Measurements from ENCODE around the gene CHRM2.

The CHRM2 gene

DNA sequence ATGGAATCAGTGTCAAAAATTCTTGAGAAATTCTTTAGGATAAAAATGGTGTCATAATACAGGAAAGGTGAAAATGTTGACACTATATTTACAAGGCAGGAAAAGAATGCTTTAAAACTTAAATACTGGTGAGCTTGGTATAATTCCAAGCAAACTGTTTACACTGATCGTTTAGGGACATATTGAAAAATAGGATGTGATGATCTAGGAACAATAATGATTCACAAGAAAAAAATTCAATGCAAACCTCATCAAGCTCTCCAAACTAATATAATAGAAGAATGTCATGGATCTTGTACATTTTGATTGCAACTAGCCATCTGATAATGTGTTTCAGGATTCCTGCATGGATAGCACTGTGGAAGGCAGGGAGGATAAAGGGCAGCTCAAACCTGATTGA lies 98.4 kb downstream of the CHRM2 start:
- DNase-seq = no peak

DNA sequence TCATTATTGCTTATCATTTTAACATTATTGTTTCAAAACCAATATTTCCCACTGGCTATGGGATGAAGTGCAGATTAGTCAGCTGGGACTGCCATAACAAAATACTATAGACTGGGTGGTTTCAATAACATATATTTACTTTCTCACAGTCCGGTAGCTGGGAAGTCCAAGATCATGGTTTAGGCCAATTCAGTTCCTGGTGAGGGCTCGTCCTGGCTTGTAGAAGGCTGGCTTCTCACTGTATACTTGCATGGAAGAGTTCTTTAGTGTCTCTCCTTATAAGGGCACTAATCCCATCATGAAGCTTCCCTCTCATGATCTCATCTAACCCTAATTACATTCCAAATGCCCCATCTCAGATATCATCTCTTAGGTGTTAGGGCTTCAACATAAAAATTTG lies 101.3 kb downstream of the CHRM2 start:
- no peak for DNase-seq

DNA sequence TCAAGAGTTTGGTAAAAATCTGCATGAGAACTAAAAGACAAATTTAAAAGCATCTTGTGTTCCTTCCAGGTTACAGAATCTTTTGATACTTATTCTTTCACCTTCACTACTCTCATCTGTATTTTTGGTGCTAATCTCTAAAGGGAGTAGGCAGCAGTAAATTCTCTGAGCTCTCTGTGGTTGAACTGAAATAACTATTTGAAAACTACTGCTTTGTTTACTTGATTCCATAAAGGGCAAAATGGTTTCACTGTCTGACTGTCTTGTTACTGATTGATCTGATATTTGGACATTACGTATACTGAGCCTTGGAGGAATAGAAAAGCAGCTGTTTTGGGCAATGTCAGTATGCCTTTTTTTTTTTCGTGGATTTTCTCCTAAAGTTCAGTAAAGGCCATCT lies 103.3 kb downstream of the CHRM2 start:
- DNase-seq = no peak

DNA sequence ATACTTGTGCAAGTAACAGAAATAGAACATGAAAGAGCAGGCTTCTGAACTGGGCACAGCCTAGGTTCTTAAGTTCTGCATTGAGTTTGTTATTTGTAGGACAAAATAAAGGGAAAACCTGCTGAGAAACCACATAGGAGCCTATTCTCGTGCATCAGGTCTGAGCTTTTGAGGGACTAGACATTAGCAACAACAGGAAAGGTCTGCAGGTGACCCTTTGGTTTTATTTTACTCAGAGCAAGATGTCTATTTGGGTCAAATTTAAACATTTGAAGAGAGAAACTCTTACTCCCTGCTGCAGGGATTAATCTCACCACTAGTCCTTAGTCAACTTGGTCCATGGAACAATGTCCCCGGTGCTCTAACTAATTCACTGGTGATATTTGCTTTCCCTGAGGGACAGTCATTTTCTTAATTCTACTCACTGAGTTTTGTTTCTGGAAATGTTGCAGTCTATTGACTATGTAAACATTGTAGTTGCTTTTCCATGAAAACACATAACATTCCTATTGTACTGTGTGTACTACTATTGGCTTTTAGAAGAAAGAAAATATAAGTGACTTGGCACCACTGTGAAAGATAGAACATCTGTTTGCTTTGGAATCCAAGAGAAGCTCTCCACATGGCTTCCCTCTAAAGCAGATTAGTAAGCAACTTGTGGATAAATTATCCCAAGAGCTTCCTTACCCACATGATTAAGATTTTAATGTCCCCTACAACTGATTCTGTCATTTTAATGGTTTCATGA lies 108.2 kb downstream of the CHRM2 start:
- DNase-seq = no peak

DNA sequence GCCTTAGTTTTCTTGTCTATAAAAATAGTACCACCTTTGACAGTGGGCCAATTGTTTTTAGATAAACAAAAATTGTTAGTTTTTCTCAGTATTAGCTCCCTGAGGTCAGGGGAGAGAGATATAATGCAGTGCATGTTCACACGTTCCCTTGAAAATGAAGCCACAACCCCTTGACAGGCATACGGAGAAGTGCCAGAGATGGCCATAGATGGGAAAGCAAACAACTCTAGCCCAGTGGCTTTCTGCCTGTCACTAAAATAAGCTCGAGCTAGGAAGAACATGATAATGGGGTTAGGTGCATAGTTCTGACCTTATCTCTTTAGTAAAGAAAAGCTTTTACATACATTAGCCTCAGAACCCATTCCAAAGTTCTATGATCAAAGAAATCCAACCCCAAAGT lies 124.9 kb downstream of the CHRM2 start:
- no peak for DNase-seq

DNA sequence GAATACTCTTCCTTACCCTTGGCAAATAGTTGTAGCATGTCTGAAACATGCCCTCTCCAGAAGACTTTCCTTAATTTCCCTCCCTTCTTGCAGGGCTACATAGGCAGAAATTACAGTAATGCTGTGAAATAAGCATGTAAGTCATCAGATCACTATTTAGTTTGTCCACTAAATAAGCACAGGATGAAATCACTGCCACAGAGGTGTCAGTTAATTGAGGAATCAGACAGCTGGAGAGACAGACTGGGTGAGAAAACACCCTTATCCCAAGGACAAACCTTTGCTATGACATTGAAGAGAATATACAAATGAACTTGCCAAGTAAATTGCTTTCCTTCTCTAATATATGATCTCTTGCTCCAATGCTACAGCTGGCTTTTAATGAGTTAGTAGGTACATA lies 129.3 kb downstream of the CHRM2 start:
- no peak for DNase-seq

DNA sequence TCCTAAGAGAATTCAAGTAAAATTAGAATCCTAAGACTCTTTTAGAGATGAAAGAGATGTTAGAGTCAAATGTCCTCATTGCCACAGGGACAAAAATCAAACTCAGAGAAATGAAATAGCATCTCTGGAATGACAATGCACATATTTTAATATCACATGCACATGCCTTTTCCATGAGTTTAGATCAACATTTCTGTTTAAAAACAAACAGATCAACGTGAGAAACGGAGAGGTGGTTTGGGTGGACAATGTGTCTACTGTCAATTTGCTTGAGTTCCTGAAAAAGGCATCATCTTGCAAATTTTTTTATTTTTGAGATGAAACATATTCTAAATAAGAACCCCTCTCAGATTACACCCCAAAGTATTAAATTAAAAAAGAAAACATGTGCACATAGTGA lies 130.0 kb downstream of the CHRM2 start:
- DNase-seq = no peak

DNA sequence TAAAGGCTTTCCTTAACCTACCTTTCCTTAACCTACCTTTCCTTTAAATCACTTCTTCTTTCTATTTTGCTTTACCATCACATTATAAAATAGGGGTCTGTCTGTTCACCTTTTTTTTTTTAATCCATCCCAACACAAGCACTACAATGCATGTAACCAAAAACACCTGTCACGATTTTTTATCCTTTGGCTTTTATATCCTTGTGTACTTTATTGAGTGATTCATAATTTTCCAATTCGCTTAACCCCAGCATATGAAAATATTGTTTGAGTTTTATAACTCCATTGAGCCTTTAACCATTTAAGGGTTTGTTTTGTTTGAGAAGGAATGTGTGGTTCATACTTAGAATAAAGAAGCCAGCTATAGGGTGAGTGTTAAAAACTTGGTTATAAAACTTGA lies 132.2 kb downstream of the CHRM2 start:
- DNase-seq = no peak

DNA sequence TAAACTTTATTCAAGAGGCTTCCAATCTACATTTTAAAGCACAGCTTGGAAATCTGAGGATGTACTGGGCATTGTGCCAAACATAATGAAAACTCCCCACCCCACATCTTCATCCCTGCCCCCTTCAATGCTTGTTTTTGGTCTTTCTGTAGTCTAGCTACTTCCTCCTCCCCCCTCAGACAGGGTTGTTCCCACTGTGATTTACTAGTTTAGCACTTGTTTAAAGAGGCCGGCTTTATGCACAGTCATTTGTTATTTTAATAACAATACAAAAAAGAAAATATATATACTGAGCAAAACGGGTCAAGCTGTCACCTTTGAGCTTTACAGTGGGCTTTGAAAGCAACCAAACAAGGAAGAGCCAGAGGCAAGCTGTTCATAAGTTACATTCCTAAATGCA lies 132.6 kb downstream of the CHRM2 start:
- no peak for DNase-seq

DNA sequence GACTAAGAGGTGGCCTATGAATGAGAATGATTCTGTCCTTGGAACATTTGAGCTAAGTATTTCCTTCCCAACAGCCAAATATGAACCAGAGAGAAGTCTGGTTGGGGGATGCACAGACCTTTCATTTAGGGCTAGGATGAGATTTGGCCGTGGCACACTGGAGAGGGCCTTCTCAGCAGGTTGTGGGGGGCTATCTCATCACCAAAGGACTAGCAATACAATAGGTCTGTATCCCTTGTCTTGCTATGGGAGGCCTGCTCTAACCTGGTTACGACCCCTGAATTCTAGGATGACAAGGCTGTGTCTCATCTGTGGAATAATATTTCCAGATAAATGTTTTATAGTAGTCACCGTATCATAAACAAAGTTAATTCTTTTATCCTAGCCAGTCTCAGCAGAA lies 133.0 kb downstream of the CHRM2 start:
- DNase-seq = no peak

DNA sequence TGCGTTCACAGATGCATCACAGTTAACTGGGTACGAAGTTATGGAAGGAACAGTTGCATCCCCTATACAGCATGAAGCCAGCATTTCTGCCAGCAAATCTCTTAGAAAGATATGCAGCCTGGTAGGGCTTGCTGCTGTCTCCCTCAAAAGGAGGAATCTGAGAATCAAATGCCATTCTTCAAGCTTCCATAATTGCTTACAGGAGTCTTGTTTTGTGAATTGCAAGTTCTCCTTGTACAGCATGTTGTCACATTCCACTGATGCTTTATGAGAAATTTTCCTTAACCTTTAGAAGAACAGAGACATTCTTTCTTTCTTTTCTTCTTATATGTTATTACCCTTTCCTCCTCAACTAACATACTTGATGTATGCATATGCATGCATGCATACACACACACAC lies 134.6 kb downstream of the CHRM2 start:
- DNase-seq = no peak

DNA sequence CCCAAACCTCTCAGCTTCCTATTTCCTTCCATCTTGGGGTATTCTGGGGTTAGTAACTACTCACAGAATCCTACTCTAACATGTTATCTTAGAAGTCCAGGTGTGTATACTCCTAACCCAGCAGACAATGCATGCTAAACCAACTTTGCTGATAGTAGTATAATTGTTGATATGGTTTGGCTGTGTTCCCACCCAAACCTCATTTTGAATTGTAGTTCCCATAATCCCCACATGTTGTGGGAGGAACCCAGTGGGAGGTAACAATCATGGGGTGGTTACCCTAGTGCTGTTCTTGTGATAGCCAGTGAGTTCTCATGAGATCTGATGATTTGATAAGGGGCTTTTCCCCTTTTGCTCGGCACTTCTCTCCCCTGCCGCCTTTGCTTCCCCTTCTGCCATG lies 135.1 kb downstream of the CHRM2 start:
- no peak for DNase-seq

DNA sequence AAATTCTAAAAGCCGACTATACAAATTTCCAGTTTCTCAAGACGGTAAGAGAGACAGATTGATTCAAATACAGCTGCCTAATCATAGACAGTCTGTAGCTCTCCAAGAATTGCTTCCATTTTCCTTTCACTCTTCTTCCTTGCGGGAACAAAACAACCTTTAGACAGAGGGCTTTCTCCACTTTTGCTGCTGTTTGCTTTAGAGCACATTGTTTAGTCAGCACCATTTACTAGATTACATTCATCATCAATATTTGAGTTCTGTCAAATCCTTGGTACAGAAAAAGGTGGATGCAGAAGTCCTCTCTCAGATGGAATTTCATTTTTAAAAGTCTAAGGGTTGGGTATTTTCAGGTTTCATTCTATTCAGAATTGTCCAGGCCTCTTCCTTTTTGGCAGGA lies 137.4 kb downstream of the CHRM2 start:
- no peak for DNase-seq

DNA sequence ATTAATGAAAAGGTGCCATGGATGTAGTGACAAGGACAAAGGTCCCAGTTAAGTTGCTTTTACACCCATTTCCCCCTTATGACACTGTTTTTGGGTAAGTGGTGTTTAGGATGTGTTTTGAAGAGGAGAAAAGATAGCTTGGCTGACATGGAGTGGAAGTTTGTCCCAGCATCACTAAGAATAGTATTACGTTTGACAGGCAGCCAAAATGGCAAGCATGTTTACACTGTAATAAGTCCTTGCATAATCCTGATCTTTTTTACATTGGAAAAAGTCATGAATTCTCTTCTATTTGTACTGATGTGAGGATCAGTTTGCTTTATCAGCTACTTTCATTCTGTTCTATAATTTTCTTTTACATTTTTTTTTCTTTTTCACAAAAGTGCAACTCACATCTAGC lies 137.8 kb downstream of the CHRM2 start:
- DNase-seq = no peak

DNA sequence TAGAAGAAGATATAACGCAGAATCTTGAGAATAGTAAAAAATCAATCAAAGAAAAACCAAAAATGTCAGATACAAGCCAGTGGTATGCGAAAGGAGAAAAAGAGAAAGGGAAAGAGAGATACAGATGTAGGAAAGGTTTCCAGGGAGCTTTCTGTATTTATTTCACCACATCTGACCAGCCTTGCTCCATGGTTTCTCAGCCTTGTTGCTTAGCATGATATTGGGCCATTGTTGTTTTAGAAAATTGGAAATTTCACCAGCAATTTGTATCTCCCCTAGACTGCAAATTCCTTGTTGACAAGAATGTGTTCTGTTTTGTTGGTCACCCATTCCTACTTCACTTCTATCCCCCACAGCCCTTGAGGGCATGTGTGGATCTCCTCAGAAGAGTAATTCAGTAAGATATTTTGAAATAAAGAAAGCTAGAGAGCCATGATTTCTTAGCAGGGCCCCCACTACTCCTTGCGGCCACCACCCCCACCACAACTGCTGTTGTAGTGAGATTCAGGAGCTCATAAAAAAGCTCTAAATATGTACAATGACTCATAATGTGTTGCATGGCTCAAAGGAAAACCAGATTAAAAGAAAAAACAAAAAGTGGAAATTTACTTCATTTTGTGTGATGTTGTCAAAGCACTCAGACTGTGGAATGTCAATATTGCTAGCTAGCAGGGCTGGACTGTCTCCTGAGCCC lies 138.7 kb downstream of the CHRM2 start:
- no peak for DNase-seq

DNA sequence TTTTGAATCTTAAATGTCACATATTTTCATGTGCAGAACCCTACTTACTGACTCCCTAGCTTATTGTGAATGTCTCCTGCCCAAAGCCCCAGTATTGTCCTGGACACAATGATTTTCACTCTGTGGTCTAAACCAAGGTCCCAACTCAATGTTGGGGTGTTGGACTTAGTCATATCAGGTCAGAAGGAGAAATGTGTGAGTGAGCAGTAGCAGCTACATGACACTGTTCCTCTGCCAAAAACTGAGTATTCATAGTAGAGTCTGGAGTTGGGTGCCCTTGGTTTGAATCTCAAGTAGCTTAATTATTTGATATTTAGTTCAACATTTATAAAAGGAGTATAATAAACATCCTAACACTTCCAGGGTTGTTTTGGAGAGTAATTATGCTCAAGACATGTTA lies 141.0 kb downstream of the CHRM2 start:
- DNase-seq = no peak

DNA sequence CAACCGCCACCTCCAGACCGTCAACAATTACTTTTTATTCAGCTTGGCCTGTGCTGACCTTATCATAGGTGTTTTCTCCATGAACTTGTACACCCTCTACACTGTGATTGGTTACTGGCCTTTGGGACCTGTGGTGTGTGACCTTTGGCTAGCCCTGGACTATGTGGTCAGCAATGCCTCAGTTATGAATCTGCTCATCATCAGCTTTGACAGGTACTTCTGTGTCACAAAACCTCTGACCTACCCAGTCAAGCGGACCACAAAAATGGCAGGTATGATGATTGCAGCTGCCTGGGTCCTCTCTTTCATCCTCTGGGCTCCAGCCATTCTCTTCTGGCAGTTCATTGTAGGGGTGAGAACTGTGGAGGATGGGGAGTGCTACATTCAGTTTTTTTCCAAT lies 146.6 kb downstream of the CHRM2 start:
- no peak for DNase-seq

DNA sequence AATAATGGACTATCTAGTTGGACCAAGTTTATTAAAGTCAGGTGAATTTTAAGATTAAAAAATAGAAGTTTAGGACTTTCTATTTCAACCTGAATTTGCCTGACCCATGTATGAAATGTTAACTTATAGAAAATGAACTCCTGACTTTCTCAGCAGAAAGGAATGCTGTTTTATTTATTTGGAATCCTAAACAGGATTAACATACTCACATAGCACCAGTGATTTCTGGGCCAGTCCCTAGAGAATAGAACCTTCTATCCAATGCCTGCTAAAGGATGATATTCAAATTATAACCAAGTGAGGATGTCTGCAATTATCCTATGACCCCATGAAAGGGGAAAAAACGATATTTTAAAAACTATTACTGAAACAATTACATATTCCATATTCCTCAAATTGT lies 148.8 kb downstream of the CHRM2 start:
- DNase-seq = no peak

DNA sequence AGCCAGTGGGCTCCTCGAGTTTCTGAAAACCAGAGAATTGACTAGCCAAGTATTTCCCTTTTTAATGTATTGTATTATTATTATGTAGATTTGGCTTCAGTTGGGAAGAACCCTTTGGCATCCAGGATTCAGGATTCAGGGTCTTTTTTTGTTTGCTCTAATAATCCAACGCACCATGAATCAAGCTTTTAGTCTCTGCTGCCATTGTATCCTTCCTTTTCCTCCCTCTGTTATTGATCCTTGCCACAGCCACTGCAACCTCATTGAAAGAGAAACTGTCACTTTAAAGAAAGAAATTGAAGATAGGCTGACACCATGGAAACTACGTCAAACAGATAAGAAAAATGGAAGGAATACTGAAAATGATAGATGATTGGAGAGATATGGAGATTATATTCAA lies 150.0 kb downstream of the CHRM2 start:
- no peak for DNase-seq

DNA sequence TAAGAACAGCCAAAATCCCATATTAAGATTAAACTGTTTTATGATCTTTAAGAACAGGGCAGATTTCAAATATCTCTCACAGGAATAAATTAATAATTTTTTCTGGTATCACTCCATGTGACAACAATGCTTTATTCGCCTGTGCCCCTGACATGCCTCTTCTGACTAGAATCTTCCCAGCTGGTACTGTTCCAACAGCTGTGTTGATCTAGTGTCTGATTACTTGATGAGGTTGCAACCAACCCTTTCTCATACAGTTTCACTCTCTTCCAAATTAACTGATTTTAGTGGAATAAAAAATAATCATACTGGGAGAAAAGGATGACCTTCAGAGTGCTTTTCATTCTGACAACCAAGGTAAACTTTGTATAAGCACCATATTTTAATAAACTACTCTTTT lies 151.9 kb downstream of the CHRM2 start:
- no peak for DNase-seq

DNA sequence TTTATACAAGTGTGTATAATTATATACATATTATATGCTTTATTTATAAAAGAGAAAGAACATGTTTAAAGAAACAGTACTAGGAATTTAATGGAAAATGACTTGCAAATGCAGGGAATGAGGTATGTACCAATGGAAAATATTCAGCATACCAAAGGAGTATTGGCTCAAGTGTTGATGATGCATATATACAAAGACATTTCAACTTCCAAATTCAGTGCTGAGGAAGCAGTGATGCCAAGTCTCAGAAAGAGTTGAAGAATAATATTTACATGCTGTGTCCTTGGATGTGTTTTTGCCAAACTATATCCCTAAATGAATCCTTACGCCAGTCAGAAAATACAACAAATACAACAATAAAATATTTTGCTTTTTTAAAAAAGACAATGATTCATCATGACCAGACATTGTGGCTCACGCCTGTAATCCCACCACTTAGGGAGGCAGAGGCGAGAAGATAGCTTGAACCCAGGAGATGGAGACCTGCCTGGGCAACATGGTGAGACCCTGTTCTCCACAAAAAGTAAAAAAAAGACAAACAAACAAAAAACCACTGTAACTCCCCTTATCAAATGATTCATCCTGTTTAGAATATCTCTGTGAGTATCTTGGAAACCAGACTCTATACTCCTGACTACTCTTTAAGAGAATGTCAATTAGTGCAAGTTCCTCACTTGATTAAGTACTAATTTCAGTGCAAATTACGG lies 157.2 kb downstream of the CHRM2 start:
- DNase-seq = no peak

DNA sequence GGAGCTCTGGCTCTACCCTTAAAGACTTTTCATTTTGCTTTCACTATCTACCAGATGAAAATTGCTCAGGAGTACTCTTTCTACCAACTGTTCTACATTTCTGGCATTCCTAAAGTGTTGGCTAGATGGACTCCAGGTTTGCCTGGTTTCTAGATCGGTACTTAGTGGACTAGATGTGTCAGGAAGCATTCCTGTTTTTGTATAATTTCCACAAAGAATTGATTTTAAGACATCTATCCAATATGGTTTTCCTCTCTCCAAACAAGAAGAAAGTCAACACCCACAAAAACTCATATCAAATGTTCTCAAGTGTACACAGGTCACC lies 157.7 kb downstream of the CHRM2 start:
- DNase-seq = no peak

DNA sequence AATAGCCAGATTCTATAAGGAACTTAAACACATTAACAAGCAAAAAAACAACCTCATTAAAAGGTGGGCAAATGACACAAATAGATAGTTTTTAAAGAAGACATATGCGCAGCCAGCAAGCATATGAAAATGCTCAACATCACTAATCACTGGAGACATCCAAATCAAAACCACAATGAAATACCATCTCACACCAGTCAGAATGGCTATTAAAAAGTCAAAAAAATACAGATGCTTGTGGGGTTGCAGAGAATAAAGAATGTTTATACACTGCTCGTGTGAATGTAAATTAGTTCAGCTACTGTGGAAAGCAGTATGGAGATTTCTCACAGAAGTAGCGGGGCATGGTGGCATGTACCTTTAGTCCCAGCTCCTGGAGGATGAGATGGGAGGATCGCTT lies 164.0 kb downstream of the CHRM2 start:
- no peak for DNase-seq

DNA sequence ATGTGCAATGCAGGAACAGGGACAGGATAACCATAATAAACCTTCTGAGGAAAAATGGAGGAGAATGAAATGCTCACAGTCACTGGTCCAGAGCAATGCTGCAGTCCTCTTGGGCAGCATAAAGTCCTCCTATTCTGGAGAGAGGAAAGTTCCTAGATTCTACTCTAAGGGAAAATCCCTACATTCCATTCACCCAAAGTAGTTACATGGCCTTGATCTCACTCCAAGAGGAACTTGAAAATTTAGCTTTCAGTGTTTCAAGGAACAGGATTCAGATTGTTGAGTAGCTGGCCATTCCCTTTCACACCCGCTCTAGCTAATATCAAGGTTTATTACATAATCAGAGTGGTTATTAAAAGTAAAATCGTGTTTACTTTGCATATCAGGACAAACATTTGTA lies 168.3 kb downstream of the CHRM2 start:
- DNase-seq = no peak

DNA sequence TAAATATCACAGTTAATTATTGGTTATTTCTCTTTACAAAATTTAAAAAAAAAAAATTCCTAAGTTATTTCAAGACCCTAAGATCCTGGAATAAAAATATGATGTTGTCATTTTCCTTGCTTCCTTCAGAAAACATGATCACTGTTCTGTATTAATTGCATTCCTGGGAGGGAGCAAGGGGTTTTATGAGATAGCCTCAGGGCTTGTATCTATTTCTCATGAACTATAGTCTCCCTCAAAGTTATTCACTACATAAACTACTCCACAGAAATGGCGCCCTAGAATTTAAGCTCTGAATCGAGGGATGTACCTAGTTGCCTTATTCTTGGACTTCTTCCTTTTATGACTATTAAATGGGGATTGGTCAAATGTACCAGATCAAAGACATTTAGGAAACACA lies 170.3 kb downstream of the CHRM2 start:
- DNase-seq = no peak
